Testis (tissue), 2 donors: ENCODE results near the gene CEP68.

Source experiments
- CTCF ChIP-seq, 3 experiments: fragments of 450-650 bp in 2 of 3; fragments of 200-600 bp in 1 of 3; sonication (generic) in 1 of 3; IDR thresholded peaks; one replicate each; pipeline ENCODE4 v1.5.1; 2016 to 2019; ENCODE audit warnings: antibody characterized with exemption in 3 of 3, mild to moderate bottlenecking in 2 of 3, moderate library complexity in 1 of 3
- POLR2A ChIP-seq: fragments of 450-650 bp; IDR thresholded peaks from one replicate; pipeline ENCODE4 v1.6.1; 2017; ENCODE audit warnings: antibody characterized with exemption, mild to moderate bottlenecking, moderate library complexity

- TF ChIP-seq CTCF (IDR thresholded peaks at IDR 0.05) = no peak
- TF ChIP-seq POLR2A = no peak
These were observed 799 bp downstream of the CEP68 start for GRCh38 chr2:65057054-65057375.
